Measurements from ENCODE around the gene PPFIA2. TPM values are rescaled to one million over a fixed set of nuclear protein-coding genes. Genes with fewer than 3 reads are reported as not detected.

Gene PPFIA2
- polyA plus RNA-seq, 3 donors = not detected

DNA sequence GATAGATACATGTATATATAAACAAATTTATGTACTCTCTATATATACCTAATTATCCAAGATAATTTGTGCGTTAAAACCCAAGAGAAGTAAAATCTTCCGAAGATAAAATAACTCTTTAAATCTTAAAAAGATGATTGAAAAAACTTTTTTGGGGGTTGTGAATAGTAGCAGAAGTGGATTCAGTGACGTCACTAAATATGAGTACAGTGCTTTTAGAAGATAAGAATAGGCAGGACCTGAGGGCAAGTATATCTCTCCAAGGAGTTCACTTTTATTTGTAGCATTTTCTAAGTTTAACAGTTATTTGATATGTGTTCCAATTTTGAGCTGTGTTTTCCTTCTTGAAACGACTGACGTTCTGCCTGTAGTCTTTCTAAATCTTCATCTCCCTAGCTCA is 319.8 kb downstream of the PPFIA2 start:
- Mint-ChIP-seq H3K27ac (no peak overlapping the region), H3K4me3 (no peak overlapping the region), H3K36me3 (no peaks in the 10 kb centered on the region), H3K4me1 (no peaks in the 10 kb centered on the region), H3K9me3 (no peaks in the 10 kb centered on the region), H3K27me3 (ENCODE audit: low read depth in 3 of 3) (no peaks in the 10 kb centered on the region)
- H3K4me3 ChIP-seq (replicated peaks in 1 of 3; ENCODE audit: low read depth in 2 of 3, low read length in 3 of 3) = no peak overlapping the region
- H4K20me1 ChIP-seq (ENCODE audit: insufficient read depth, low read length) = no peaks in the 10 kb centered on the region
- H3K27ac ChIP-seq (ENCODE audit: low read depth in 1 of 2, low read length in 2 of 2) = no peak overlapping the region
- no peaks in the 10 kb centered on the region for H3K9me3 ChIP-seq (replicated peaks in 1 of 2; ENCODE audit: control insufficient read depth in 1 of 2, insufficient read depth in 1 of 2, low read length in 2 of 2)
- H3K27me3 ChIP-seq (ENCODE audit: control insufficient read depth in 2 of 2, insufficient read depth in 2 of 2, low read length in 2 of 2) = no peaks in the 10 kb centered on the region
- no CpG with 5 or more reads among the region's 5 CpGs for WGBS (ENCODE audit: insufficient coverage)
- TF ChIP-seq, protein P1, sequence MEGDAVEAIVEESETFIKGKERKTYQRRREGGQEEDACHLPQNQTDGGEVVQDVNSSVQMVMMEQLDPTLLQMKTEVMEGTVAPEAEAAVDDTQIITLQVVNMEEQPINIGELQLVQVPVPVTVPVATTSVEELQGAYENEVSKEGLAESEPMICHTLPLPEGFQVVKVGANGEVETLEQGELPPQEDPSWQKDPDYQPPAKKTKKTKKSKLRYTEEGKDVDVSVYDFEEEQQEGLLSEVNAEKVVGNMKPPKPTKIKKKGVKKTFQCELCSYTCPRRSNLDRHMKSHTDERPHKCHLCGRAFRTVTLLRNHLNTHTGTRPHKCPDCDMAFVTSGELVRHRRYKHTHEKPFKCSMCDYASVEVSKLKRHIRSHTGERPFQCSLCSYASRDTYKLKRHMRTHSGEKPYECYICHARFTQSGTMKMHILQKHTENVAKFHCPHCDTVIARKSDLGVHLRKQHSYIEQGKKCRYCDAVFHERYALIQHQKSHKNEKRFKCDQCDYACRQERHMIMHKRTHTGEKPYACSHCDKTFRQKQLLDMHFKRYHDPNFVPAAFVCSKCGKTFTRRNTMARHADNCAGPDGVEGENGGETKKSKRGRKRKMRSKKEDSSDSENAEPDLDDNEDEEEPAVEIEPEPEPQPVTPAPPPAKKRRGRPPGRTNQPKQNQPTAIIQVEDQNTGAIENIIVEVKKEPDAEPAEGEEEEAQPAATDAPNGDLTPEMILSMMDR (IDR thresholded peaks at IDR 0.05) = no peak
- no peak overlapping the region for H3K4me2 ChIP-seq (replicated peaks; ENCODE audit: extremely low read depth, low read length, poor library complexity, severe bottlenecking)
- H3K79me2 ChIP-seq (ENCODE audit: insufficient read depth, low read length) = no peaks in the 10 kb centered on the region
- DNase-seq = no peak
- H3K4me1 ChIP-seq (ENCODE audit: control insufficient read depth in 1 of 2, insufficient read depth in 2 of 2, low read length in 2 of 2) = no peaks in the 10 kb centered on the region
- H3K9ac ChIP-seq (ENCODE audit: insufficient read depth, low read length, poor library complexity, severe bottlenecking) = no peak overlapping the region
- intact Hi-C loops (cut with micrococcal nuclease) = no loop called here
- H2AFZ ChIP-seq (ENCODE audit: insufficient read depth, low read depth, low read length, poor library complexity, severe bottlenecking) = no peak overlapping the region
- no peaks in the 10 kb centered on the region for H3K36me3 ChIP-seq (replicated peaks in 1 of 2; ENCODE audit: control insufficient read depth in 1 of 2, insufficient read depth in 2 of 2, low read length in 2 of 2)

DNA sequence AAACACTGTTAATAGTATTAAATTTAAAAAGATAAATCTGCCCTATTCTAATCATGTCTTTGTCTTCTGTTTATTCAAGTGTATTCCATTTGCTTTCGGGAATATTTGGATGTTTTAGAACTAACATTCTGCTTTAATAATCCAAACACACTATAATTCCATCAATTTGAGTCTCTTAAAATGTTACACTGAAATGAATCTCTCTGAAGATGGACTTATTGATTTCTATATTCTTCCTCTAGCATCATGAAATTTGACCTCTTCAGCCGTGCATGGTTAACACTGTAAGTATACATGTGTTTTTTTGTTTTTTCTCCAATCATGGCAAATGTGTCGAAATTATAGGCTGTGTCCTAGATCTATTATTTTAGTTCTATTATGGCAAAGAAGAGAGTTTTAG is 342.1 kb downstream of the PPFIA2 start:
- Histone ChIP-seq H3K4me2 (replicated peaks; ENCODE audit: extremely low read depth, low read length, poor library complexity, severe bottlenecking) (no peak overlapping the region), H4K20me1 (ENCODE audit: insufficient read depth, low read length) (no peaks in the 10 kb centered on the region)
- no CpG with 5 or more reads among the region's 3 CpGs for WGBS (ENCODE audit: insufficient coverage)

More for the DNA sequence above, 342.1 kb downstream of the PPFIA2 start:
- Mint-ChIP-seq H3K27ac (no peak overlapping the region), H3K27me3 (ENCODE audit: low read depth in 3 of 3) (no peaks in the 10 kb centered on the region), H3K9me3 (peaks cover 0 to 2% (median 0%) of the 10 kb centered on the region in 7 donors), H3K36me3 (no peaks in the 10 kb centered on the region), H3K4me1 (no peaks in the 10 kb centered on the region), H3K4me3 (no peak overlapping the region)
- Histone ChIP-seq H3K27me3 (ENCODE audit: control insufficient read depth in 2 of 2, insufficient read depth in 2 of 2, low read length in 2 of 2) (no peaks in the 10 kb centered on the region), H3K36me3 (replicated peaks in 1 of 2; ENCODE audit: control insufficient read depth in 1 of 2, insufficient read depth in 2 of 2, low read length in 2 of 2) (no peaks in the 10 kb centered on the region), H3K79me2 (ENCODE audit: insufficient read depth, low read length) (no peaks in the 10 kb centered on the region), H3K9me3 (replicated peaks in 1 of 2; ENCODE audit: control insufficient read depth in 1 of 2, insufficient read depth in 1 of 2, low read length in 2 of 2) (peaks cover 0 to 4% of the 10 kb centered on the region in 2 donors), H3K4me1 (ENCODE audit: control insufficient read depth in 1 of 2, insufficient read depth in 2 of 2, low read length in 2 of 2) (no peaks in the 10 kb centered on the region), H3K4me3 (replicated peaks in 1 of 3; ENCODE audit: low read depth in 2 of 3, low read length in 3 of 3) (no peak overlapping the region), H3K27ac (ENCODE audit: low read depth in 1 of 2, low read length in 2 of 2) (no peak overlapping the region), H2AFZ (ENCODE audit: insufficient read depth, low read depth, low read length, poor library complexity, severe bottlenecking) (no peak overlapping the region), H3K9ac (ENCODE audit: insufficient read depth, low read length, poor library complexity, severe bottlenecking) (no peak overlapping the region)
- TF ChIP-seq, protein P1 (IDR thresholded peaks at IDR 0.05) = no peak
- DNase-seq = no peak
- intact Hi-C loops (cut with micrococcal nuclease) = no loop called here

All from CD14-positive monocyte (primary cell).